ENCODE measurements around the gene RREB1.

RREB1 gene

DNA sequence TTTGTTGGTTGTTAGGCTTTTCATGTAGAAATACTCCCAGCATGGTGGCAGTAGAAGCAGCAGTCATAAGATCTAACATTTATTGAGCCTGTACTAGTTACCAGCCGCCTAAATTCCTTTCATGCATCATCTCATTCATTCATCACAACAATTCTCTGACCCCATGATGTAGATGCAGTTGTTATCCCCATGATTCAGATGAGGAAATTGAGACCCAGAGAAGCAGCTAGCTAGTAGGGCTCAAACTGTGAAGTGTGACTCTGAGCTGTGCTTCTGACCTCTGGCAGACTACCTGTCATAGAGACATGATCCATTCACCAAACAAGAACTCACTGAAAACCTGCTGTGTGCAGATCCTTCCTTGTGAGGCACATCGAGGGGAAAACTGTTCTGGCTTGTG, 16.9 kb downstream of the RREB1 start:
- no peak for DNase-seq

DNA sequence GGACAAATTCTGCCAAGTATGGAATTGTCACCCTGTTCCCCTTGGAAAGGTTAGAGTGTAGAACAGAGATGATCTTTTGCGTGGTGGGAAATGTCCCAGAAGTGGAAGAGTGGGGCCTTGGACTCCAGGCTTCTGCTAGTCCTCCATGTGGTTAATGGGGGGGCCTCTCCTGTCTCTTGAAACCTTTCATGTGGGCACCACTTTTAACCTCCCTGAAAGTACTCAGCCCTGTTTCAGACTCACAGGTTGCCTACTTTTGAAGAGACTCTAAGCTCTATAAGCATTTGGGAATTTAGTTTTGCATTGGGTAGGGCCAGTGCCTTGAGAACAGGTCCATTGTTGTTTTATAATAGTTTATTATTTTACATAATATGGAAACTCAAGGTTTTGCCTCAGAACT, 17.5 kb downstream of the RREB1 start:
- DNase-seq = no peak

DNA sequence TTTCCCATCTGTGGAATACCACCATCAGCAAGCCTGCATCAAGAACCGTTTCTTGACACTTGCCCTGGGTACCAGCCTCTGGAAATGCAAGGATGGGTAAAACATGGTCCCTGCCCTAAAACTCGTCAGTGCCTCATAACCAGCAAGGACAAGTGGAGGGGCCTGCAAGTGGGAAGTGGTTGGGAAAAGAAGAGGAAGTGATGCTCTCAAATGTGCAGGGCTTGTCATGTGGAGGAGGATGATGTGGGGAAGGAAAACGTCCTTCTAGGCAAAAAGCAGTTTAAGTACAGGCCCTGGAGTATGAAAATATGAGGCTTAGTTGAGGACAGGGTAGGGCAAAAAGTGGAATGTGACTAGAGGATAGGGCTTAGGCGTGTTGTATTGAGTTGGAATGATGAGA, 19.0 kb downstream of the RREB1 start:
- DNase-seq = no peak

DNA sequence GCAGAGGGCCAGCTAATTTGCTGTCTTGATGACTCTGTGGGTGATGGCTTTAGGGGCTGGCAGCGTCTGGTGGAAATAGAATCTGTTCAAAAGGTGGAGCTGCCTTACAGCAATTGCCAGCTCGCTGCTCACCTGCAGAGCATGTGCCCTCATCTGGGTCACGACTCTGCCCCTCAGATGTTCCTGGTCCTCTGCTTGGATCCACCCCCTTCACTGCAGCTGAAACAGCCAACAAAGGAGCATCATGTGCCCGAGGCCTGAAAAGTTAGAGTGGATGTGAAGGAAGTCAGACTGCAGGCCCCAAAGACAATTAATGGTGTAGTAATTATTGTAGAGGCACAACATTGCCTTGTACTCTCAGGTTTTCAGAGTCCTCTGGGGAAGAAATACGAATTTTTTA, 19.9 kb downstream of the RREB1 start:
- no peak for DNase-seq

DNA sequence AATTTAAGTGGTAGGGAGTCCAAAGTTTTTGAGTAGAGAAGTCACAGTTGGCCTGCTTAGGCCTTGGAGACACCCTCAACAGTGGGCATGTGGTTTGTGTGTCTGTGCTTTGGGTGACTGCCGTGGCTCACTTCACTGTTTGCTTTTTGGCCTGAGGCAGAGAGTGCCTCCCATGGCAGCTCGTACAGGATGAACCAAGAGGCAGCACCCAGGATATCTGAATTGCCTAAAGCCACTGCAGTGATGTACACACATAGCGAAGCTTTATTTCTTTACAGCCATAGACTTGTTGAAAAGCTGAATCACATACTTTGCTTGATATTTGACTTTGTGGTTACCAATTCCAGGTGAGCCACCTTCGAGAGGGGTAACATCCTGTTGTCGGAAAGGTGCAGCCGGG, 21.6 kb downstream of the RREB1 start:
- DNase-seq = no peak

DNA sequence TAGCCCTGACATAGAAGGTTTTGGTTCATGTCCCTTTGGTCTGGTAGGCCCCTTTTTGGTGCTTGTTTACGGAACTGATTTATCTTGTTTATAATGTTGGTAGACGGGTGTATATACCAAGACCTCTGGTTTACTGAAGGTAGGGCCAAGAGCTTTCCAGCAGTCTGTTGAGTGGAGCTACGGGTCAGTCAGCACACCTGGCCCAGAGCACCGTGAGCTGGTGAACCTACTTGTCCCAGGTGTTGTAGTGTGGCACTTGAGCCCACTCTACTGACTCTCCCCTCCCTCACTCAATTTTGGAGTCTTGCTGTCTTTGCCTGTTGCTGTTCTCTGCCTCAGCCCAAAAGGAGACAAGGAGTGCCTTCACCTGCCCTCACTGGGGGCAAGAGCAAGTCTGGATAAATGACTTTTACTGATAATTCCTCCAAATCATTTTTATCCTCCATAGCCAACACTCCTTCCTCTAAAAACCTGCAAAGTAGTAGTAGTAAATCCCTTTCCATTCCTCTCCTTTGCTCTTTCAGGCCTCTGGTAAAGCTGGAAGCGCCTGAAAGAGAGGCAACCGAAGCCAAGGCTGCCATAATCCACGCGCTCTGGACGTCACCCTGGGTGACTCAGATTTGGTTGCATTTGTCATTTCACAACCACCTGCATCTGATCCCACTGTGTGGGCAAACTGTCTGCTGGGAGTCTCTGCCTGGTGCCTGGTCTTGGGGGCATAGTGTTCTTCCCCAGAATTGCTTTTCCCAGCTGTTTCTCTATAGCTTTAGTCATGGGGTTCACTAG, 22.2 kb downstream of the RREB1 start:
- no peak for DNase-seq

DNA sequence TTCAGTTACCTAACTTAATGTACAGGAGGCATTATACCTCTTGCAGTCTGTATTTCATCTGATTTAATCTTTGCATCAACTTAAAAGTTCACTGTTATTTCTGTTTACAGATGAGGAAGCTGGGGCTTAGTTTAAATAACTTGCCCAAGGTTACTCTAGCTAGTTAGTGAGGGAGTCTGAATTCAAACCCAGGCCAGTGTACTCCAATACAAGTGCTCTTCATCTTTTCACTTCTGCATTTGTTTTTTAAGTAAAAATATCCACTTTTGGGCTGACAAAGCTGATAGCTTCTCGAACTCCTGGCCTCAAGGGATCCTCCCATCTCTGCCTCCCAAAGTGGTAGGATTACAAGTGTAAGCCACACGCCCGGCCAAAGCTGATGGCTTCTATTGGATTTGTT, 23.6 kb downstream of the RREB1 start:
- DNase-seq = no peak

DNA sequence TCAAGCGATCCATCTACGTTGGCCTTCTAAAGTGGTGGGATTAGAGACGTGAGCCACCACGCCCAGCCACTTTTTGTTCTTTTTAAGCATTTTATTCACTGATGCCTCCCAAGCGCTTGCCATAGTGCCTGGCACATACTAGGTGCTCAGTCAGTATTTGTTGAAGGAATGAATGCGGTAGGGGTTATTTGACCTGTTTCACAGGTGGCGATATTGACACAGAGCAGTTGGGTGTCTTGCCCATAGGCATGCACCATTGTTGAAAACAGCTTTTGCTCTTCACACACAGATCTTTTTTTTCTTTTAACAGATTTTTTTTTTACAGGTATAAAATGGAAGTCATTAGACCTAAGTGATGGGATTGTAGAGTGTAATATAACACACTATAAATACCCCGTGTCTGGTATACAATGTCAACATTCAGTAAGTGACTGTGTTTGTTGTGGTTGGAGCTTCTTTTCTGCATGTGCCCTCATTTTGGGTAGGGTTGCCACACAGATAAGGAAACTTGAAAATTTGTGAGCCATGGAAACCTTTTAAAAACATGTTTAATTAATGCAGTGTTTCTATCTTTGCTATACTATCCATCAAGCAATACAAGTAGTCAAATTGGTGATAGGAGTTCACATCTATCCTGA, 24.8 kb downstream of the RREB1 start:
- no peak for DNase-seq

DNA sequence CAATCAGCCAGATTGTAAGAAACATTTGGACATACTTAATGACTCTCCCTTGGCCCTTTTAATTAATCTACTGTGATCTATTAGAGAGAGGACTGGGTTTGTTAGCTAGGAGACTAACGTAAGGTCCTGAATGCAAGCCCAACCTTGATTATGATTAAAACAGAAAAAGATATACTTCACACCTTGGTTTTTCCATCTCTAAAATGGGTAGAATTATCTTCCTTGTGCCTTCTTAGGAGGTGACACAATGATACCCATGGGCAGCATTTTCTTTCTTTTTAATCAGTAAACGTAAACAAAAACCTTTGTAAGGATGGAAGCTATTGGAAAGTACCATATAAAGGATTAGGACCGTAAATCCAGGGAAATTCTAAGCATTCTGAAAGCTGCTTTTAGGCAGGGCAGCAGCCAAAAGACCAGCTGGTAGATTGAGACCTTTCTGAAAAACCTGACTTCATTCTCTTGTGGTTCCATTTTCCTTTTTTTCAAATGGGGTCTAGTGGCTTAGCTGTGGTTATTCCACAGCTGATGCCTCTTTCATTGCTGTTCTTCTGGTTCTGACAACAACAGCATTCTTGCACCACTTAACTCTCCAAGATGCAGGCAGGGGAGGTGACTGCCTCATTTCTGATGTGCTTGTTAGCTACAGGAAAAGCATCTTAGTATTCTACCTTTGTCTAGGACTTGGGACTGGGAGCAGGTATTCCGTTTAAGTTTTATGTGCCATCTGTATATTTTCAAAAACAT, 27.4 kb downstream of the RREB1 start:
- DNase-seq = no peak

DNA sequence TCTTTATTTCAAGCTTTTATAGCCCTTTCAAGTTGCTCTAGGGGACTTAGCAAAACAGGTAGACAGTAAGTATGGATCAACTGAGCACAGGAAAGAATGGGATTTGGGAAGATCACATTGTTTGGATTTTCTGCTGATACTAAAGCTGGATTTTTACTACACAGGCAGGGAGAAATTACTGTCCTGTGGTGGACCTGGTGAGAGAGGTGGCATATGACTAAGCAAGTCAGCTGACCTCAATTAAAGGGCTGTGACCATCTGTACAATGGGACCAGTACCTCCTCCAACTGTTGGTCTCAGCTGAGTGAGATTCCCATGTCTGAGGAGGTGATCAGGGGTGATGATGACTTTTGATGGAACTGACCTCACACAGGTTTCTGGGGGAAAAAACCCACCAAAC, 28.0 kb downstream of the RREB1 start:
- DNase-seq = no peak

DNA sequence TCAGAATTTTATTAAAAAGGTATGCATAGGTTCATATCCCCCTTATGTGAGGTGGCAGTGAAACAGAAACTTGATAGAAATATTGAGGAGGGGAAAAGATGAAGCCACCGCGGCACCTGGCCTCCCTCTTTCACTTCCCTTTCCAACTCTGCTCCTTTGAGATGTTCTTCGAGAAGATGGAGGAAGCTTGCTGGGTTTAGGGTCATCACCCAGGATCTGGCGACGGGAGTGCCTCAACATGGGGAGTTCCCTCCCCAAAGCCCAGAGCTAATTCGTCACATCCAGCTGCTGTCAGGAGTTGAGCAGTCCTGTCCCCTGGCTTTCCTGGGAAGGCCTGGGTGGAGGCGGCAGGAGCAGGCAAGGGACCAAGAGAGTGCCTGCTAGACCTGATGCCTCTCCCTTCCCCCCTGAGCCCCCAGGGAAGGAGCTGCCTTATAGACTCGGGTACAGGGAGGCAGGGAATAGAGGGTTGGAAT, 29.1 kb downstream of the RREB1 start:
- DNase-seq = no peak

DNA sequence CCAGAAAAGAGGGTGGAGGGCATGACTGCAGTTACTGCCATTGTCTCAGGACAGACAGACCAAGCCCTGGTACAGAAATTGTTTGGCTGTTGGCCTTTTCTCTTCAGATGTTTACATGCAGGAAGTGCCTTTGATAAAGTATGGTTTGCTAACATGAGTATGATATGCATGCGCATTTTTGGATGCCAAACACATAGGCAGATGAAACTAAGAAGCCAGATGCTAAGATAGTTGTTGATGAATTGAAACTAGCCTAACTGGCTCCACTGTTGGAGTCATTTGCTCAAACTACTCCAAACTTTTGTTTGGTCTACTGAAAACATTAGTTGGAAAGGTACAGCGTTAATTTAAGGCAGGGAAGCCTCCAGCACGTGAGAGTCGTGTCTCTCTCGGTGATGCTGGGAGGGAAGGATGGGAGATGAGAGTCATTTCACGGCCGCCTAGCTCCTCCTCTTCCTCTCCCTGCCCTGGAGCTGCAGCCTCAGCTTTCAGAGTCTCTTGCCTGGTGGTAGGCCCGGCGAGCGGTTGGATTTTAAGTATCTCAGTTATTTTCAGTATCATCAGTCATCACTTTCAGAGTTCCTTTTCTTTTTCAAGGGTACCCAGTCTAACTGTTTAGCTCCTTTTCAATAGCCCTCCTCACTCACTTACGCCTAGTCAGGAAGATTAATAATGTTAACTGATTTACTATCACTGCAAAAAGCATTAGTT, 29.7 kb downstream of the RREB1 start:
- DNase-seq = peak; percentile 23

DNA sequence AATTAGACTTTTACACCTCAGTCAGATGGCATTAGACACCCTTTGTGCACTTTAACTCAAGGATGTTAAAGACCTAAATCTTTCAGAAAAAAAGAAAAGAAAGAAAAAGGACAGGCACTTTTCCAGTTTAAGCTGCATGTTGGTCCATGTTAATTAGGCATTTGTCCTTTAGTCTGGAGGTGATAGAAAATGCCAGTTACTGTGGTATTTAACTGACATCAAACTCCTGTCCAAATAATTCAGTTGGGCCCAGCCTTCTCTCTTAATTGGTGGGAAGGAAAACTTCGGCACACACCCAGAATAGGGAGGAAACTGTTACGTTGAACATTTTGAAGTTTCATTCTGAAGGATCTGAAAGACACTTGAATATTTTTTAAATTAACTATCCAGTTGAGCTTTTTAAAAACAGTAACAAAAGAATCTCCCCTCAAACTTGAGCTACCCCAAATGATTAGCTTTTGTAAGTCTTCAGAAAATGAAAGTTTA, 30.3 kb downstream of the RREB1 start:
- no peak for DNase-seq

DNA sequence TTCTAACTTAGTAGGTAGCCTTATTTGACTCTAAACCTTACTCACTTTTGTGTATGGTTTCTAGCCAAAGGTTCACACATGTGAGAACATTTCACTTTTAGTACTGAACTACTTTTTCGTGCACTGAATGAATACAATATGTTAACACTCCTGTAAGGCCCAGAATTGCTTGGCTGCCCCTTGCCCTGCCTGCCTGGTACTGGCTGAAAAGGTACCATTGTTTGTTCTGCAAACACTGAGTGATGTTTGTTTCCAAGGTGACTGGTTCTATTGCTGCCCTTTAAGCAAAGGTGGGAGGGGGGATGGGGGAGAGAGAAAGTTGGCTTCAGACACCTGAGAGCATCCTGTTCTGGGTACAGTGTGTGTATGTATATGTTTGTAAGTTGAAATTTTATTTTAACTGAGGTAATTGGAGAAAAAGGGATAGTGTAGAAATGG, 31.2 kb downstream of the RREB1 start:
- DNase-seq = peak; percentile 82

DNA sequence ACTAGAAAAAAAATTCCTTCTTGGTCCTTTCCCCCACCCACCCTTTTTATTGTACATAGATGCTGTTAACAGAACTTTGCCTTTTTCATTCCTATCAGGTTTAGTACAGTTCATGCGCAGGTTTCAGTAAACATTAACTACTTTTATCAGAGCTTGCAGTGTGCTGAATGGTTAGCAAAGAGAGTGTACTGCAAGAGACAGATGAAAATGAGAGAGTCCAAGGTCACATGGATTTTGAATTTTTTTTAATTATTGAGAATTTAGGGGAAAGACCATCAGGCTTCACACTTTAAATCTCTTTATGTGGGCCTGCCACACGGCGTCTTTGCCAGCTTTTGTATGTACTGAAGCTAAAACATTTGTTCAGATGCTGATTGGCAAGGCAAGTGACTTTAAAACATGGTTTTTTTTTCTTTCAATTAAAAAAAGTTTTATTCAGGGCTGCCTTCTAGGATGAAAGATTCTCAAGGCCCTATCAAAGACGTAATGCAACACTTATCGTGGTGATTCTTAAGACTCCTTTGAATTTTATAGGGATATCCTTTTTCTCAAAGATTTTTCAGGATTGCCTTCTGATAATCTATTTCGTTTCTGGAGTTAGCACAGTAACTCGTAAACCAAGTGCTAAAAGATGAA, 32.2 kb downstream of the RREB1 start:
- no peak for DNase-seq

DNA sequence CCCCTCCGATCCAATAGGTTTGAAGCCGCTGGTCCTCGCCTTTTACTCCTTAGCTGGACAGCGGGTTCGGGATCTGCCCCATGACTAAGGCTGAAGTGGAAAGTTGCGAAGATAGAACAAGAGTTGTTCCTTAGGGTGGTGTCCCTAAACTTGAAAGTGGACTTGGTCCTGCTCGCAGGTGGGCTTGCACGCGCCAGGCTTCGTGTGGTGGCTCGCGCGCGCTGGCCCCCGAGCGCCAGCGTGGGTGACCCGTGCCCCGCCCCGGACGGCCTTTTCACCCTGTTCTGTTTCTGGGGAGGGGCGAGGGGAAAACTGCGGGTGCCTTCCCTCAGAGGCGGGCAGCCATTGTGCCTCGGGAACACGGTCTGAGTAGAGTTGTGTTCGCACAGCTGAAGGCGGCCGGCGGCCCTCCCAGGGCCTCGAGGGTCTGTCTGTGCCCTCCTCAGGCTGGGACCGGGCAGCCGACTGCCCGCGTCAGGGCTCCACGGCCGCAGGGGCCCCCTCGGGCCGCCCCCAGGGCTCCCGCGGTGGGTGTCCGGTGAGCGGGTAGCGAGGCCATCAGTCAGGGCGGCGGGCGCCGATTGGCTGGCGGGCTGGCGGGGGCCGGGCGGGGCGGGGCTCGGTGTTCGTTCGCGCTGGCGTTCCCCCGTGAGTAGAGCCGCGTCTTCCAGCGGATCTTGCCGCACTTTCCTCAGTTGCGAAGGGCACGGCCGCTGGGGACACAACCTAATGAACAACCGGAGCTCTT, 33.0 kb downstream of the RREB1 start:
- DNase-seq = peak; percentile 21

DNA sequence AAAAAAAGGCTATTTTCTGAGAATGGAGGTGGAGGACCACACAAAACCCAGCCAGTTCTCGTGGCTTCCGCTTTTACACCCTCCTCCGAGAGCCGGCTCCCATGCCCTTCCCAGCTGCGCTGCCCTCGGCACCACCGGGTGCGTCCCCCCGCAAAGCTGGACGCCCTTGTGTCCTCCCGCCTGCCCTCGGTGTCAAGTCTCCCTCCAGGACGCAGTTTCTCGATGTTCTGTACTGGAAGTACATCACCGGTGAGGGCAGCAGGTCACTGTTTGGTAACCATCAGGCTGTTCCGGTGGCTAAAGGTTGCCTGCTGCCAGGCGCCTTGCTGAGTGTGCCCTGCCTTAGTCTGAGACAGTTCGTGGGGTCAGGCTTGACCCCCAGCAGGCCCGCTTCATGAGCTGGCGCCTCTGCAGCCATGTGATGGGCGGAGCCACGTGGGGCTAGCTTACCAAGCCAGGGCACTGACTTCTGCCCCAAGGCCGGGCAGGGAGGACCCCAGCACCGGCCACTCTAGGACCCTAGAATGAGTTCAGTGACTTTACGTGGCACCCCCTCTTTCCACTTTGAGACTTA, 34.6 kb downstream of the RREB1 start:
- no peak for DNase-seq

DNA sequence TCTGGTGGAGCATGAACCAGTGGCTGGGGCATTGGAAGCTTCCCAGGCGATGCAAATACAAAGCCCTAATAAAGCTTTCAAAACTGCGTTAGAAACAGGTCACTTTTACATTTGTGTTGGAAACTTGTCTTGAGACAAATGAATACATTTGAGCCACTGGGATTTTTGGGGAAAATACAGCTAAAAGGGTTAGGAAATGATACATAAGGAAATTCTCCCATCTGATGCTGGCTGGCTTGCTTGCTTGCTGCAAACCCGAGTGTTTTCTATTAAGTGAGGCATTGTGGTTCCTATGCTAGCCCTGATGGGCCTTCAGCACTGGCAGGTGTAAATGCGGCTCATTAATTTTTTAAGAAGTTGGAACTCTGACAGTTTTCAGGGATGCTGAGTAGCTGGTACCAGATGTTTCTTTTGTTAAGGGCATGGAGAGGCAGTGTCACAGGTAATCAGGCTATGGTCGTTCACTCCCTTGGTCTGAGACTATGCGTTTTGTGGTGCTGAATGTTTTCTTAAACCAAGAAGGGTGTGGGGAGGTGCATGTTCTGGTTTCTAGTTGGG, 35.2 kb downstream of the RREB1 start:
- DNase-seq = peak; percentile 84

DNA sequence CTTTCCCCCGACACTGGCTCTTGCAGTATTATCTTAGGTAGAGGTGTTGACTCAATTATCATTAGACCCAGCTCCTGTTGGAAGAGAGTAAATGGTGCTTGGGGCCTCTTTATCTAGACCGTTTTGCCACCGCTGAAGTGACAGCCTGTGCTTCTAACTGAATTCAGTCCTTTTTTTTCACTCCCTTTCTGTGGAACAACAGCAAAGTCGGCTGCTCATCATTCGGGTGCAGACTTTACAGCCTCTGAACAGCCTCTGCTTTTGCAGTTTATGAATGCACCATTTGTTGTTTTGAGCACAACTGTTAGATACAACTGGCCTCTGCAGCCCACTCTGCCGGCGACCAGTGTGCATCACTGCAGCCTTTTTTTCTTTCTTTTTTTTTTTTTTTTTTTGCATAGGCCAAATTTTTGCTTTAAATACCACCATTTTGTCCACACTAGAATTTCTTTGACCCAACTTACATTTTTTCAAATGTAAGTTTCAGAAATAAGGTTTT, 35.8 kb downstream of the RREB1 start:
- DNase-seq = no peak

DNA sequence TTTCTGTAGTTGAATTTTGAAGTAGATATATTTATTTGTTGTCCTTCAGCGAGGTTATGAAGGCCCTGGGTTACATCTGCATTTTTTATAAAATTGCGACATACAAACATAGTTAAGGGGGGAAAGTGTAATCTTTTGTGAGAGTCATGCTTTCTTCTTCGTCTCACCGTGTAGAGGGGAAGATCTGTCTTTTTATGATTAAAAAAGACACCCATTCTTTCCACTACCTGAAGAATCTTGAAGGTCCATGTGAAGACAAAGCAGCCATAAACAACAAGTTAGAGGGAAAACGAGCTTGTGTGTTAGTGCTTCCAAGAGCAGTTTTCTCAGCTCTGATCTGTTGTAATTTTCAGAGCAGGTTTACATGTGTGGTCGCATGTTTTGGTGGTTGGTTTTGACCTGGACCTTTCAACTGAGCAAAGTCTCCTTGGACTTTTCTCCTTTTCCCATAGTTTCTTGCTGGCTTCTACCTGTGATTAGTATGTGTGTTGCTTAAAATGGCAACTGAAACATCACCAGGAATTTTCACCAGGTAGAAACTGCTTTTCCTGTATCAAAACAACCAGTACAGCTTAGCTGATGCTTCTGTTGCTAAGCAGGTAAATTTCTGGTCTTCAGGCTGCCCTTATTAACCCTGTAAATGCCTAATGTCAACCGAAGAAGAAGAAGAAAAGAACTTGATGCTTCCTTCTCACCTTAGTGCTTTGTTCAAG, 37.3 kb downstream of the RREB1 start:
- no peak for DNase-seq
